Choroid plexus epithelial cell (primary cell): ENCODE results near the gene TTC39A.
A peak's percentile ranks its signal among the peaks of the same experiment; 100 is the strongest.

Source experiments
- DNase-seq: peaks from one replicate; pipeline ENCODE4 v3.0.0-alpha.2; 2010; ENCODE audit warnings: low read depth
- H3K4me3 ChIP-seq: 2 replicates; pipeline ENCODE4 v1.5.1; 2011; ENCODE audit warnings: low read depth, mild to moderate bottlenecking, control low read depth, low read length, moderate library complexity
- CTCF ChIP-seq: conservative IDR thresholded peaks from 2 replicates; pipeline ENCODE4 v1.5.1; 2011; ENCODE audit warnings: low read depth, mild to moderate bottlenecking, control low read depth, inconsistent platforms, low read length, moderate library complexity

The TTC39A gene

GRCh38 chr1:51281807-51282206 lies 48.6 kb downstream of the TTC39A start:
- no peak for DNase-seq
- TF ChIP-seq CTCF, result no peak
- H3K4me3 ChIP-seq, result no peak overlapping the region

GRCh38 chr1:51280321-51280978 lies 49.9 kb downstream of the TTC39A start:
- H3K4me3 ChIP-seq, result no peak overlapping the region
- DNase-seq, result no peak
- TF ChIP-seq CTCF, result no peak

GRCh38 chr1:51276286-51276685 lies 54.1 kb downstream of the TTC39A start:
- no peak for TF ChIP-seq CTCF
- no peak for DNase-seq
- H3K4me3 ChIP-seq, result no peak overlapping the region

DNA sequence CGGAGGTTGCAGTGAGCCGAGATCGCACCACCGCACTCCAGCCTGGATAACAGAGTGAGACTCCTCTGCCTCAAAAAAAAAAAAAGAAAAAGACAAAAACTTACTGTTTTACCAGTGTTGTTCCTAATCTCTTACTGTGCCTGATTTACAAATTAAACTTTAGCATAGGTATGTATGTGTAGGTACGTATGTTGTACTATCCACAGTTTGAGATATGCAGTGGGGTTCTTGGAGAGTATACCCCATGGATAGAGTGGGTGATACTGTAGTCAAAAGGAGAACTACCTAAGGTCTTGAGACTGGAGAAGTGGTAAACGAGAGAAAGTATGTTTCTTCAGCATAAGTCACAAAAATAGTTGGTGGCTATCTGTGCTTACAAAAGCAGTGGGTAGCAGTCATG lies 55.7 kb downstream of the TTC39A start:
- TF ChIP-seq CTCF, result no peak
- DNase-seq, result no peak
- no peak overlapping the region for H3K4me3 ChIP-seq

DNA sequence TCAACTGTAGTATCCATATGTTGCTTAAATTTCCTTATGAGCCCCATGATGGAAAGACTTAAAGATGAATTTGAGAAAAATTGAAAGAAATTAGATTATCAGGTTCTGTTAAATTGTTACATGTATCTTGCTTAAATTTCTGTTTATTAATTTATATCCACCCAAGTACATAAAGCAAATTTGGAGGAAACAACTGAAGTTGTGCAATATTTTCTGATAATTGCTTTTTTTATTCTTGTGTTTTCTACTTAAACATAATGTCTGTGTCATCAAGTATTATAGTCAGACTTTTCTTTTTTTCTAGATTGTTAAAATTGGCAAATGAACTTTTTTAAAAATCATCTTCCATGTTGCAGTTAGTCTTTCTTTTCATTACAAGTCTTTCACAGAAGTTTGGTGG lies 57.4 kb downstream of the TTC39A start:
- DNase-seq, result no peak
- no peak for TF ChIP-seq CTCF
- no peak overlapping the region for H3K4me3 ChIP-seq

DNA sequence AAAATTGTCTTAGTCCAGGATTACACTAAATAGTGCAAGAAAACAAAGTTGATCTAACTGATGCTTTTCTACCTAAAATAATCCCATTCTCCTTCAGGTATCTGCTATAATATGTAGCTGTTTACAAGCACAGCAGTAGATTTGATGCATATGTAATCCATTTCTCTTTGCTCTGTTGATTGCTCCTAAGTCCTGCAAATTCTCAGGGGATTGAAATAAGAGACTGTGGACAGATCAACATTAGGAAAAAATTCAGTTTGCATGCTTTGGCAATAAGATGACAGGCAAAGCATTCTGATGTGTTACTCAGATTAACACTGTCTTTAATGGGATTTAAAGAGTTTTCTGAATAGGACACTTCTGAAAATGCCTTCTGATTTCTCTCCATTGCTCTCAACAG lies 59.6 kb downstream of the TTC39A start:
- TF ChIP-seq CTCF, result no peak
- no peak overlapping the region for H3K4me3 ChIP-seq
- peak; percentile 39 for DNase-seq

GRCh38 chr1:51268634-51269033 lies 61.7 kb downstream of the TTC39A start:
- H3K4me3 ChIP-seq, result no peak overlapping the region
- peak; percentile 47 for DNase-seq
- no peak for TF ChIP-seq CTCF
